Fibroblast of lung (primary cell): ENCODE measurements around the gene MYO6.

Experiments used
- EZH2 ChIP-seq: IDR thresholded peaks from 2 replicates; pipeline ENCODE4 v1.5.1; 2012; ENCODE audit warnings: low read length, control low read depth, mild to moderate bottlenecking; ENCODE audit errors: missing control alignments
- TF ChIP-seq, protein P1 (sequence below), 2 donors: IDR thresholded peaks in 1 of 2; conservative IDR thresholded peaks in 1 of 2; 1 replicate in 1 of 2; 2 replicates in 1 of 2; pipeline ENCODE4 v1.5.1; 2011 to 2012; ENCODE audit warnings: low read length in 2 of 2, control low read depth in 1 of 2, inconsistent platforms in 1 of 2, low read depth in 1 of 2, mild to moderate bottlenecking in 1 of 2

DNA sequence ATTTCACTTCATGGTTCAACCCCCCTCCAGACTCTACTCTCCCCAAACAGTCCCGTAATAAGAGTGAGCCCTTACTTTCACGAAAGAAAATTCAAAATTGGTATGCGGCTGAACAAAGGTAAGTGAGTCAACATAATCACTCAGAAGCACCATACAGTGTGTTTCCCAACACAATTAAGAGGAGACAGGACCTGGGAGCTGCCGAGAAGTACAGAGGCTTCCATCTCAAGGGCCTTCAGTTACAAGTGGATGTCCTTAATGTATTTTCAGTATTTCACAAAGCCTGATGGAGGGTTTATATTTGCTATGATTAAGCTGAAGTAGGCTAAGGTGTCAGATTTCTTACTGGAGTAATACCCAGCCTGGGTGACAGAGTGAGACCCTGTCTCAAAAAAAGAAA is 51.1 kb downstream of the MYO6 start:
- TF ChIP-seq, protein P1, sequence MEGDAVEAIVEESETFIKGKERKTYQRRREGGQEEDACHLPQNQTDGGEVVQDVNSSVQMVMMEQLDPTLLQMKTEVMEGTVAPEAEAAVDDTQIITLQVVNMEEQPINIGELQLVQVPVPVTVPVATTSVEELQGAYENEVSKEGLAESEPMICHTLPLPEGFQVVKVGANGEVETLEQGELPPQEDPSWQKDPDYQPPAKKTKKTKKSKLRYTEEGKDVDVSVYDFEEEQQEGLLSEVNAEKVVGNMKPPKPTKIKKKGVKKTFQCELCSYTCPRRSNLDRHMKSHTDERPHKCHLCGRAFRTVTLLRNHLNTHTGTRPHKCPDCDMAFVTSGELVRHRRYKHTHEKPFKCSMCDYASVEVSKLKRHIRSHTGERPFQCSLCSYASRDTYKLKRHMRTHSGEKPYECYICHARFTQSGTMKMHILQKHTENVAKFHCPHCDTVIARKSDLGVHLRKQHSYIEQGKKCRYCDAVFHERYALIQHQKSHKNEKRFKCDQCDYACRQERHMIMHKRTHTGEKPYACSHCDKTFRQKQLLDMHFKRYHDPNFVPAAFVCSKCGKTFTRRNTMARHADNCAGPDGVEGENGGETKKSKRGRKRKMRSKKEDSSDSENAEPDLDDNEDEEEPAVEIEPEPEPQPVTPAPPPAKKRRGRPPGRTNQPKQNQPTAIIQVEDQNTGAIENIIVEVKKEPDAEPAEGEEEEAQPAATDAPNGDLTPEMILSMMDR (conservative IDR thresholded peaks at IDR 0.05 in 1 of 2, IDR thresholded peaks at IDR 0.05 in 1 of 2; ENCODE audit: low read depth in 1 of 2, low read length in 2 of 2), result no peak
- no peak for TF ChIP-seq EZH2
